Measurements from ENCODE around the gene TPST1.

The TPST1 gene

GRCh38 chr7:66297579-66297978 lies 92.4 kb downstream of the TPST1 start:
- DNase-seq: peak; percentile 44

- peak; percentile 11 for DNase-seq
Measured at GRCh38 chr7:66301249-66301648, 96.1 kb downstream of the TPST1 start.

- peak; percentile 55 for DNase-seq
Measured at GRCh38 chr7:66301737-66302136, 96.6 kb downstream of the TPST1 start.

GRCh38 chr7:66303454-66304155 lies 98.5 kb downstream of the TPST1 start:
- no peak for DNase-seq

GRCh38 chr7:66304536-66304935 lies 99.4 kb downstream of the TPST1 start:
- DNase-seq: no peak

- no peak for DNase-seq
Measured at GRCh38 chr7:66306243-66306642, 101.1 kb downstream of the TPST1 start.

- no peak for DNase-seq
Measured at GRCh38 chr7:66307591-66308215, 102.6 kb downstream of the TPST1 start.

- DNase-seq: no peak
Measured at GRCh38 chr7:66308411-66308810, 103.3 kb downstream of the TPST1 start.

- DNase-seq: no peak
Measured at GRCh38 chr7:66310620-66311019, 105.5 kb downstream of the TPST1 start.

- no peak for DNase-seq
Measured at GRCh38 chr7:66313886-66314568, 108.9 kb downstream of the TPST1 start.

GRCh38 chr7:66315192-66315591 lies 110.1 kb downstream of the TPST1 start:
- DNase-seq: no peak

GRCh38 chr7:66319407-66319979 lies 114.4 kb downstream of the TPST1 start:
- no peak for DNase-seq

- no peak for DNase-seq
Measured at GRCh38 chr7:66321283-66321682, 116.1 kb downstream of the TPST1 start.

- DNase-seq: peak; percentile 20
Measured at GRCh38 chr7:66323114-66323796, 118.1 kb downstream of the TPST1 start.

GRCh38 chr7:66324985-66325384 lies 119.9 kb downstream of the TPST1 start:
- peak; percentile 17 for DNase-seq

GRCh38 chr7:66326501-66327215 lies 121.5 kb downstream of the TPST1 start:
- DNase-seq: peak; percentile 10

- peak; percentile 48 for DNase-seq
Measured at GRCh38 chr7:66330961-66331360, 125.8 kb downstream of the TPST1 start.

GRCh38 chr7:66331883-66332282 lies 126.7 kb downstream of the TPST1 start:
- peak; percentile 27 for DNase-seq

GRCh38 chr7:66333443-66333842 lies 128.3 kb downstream of the TPST1 start:
- DNase-seq: no peak

GRCh38 chr7:66335318-66335717 lies 130.2 kb downstream of the TPST1 start:
- no peak for DNase-seq

GRCh38 chr7:66336760-66337159 lies 131.6 kb downstream of the TPST1 start:
- DNase-seq: no peak

GRCh38 chr7:66339141-66339540 lies 134.0 kb downstream of the TPST1 start:
- no peak for DNase-seq
